Measurements from ENCODE around the gene C1orf94. TPM values are rescaled to one million over a fixed set of nuclear protein-coding genes. Genes with fewer than 3 reads are reported as not detected.

C1orf94 gene
- total and polyA plus RNA-seq, 2 of the 8 experiments (the other 6 are each of a cell fraction or from before 2014, with no cell fraction given), result 5.8 to 12.5 TPM

GRCh38 chr1:34131396-34132160 lies 45.1 kb upstream of the C1orf94 start (continued):
- no peak for TF ChIP-seq ATF3 (IDR thresholded peaks at IDR 0.05; ENCODE audit: insufficient read depth, low read depth, low read length)

Data from H1 (cell line).